GM12892 (cell line): ENCODE results near the gene CELA2B.
"Not testable (repeated sequence)": the region's sequence is repeated elsewhere in the genome, so short reads cannot be mapped to it uniquely, and the experiment has no call there.

ENCODE experiments used
- DNase-seq: peaks from one replicate; pipeline ENCODE4 v3.0.0; 2011; ENCODE audit not compliant: insufficient read length
- FAIRE-seq: peaks from 2 replicates; lab custom pipeline; 2011; peaks lifted over from hg19 to GRCh38; lab: Jason Lieb, UNC
- POLR2A ChIP-seq: IDR thresholded peaks from 2 replicates; pipeline ENCODE4 v1.6.1; 2011; ENCODE audit warnings: low read depth, low read length, control low read depth
- POLR2AphosphoS5 ChIP-seq: IDR thresholded peaks from 2 replicates; pipeline ENCODE4 v1.6.1; 2011; ENCODE audit warnings: low read depth, low read length, control low read depth
- TAF1 ChIP-seq: IDR thresholded peaks from 2 replicates; pipeline ENCODE4 v1.6.1; 2011; ENCODE audit warnings: low read depth, mild to moderate bottlenecking, control low read depth, low read length, borderline replicate concordance

The CELA2B gene

DNA sequence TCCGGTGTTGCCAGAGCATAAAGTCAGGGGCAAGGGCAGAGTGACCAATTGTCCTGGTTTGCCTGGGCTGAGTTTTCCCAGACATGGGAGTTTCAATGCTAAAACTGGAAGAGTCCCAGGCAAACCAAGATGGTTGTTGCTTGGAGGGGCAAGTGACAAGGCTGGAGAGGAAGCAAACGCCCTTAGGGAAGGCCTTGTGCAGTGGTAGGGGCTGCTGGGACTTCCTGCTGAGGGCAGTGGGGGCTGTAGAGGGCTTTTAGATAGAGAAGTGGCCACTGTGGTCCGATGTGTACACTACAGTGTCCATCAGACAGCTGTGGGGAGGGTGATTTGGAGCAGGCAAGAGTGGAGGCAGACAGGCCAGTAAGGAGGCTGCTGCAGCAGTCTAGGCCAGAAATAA is 26.3 kb upstream of the CELA2B start:
- no peak for DNase-seq
- FAIRE-seq, result no peak
- no peak for TF ChIP-seq TAF1
- TF ChIP-seq POLR2A, result no peak
- TF ChIP-seq POLR2AphosphoS5, result no peak

DNA sequence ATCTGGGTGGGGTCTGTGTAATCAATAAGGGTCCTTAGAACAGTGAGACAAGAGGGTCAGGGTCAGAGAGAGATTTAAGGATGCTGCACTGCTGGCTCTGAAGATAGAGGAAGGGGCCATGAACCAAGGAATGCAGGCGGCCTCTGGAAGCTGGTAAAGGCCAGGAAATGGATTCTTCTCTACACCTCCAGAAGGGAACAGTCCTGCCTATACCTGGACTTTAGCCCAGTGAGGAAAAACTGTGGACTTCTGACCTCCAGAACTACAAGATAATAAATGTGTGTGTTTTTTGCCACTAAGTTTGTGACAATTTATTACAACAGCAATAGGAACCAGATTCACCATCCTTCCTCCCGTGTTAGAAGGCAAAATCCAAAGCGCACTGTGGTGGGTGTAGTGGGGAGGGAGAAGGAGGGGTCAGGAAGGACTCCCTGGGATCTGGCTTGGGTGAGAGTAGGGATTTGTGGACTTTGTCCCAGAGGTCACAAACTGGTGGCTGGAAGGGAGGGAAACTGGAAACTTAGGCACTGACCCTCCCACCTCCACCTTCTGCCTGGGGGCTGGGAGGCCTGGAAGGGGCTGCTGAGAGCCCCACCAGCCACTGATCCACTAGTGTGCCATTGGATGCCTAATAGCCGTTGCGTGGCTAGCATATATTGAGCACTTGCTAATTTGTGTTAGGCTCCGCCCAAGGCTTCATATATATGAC is 24.7 kb upstream of the CELA2B start:
- FAIRE-seq, result no peak
- no peak for DNase-seq
- TF ChIP-seq POLR2A (no peak), TAF1 (no peak), POLR2AphosphoS5 (no peak)

DNA sequence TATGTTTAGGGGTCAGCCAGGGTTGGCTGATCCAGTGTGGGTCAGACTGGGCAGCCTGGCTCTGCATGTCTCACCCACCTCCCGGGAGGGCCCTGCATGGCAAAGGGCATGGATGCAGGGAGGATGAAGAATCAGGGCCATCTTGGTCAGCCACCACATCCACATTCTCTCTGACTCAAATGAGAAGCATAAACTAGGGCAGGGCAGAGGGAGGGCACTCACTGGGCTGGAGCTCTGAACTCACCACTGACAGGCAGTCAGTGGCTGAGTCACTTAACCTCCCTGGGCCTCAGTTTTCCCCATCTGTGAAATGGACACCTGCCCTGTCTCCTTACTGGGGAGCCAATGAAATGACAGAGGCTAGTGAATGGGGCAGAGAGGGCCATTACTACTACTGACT is 23.7 kb upstream of the CELA2B start:
- TF ChIP-seq POLR2AphosphoS5 (no peak), TAF1 (no peak), POLR2A (no peak)
- no peak for DNase-seq
- FAIRE-seq, result no peak

DNA sequence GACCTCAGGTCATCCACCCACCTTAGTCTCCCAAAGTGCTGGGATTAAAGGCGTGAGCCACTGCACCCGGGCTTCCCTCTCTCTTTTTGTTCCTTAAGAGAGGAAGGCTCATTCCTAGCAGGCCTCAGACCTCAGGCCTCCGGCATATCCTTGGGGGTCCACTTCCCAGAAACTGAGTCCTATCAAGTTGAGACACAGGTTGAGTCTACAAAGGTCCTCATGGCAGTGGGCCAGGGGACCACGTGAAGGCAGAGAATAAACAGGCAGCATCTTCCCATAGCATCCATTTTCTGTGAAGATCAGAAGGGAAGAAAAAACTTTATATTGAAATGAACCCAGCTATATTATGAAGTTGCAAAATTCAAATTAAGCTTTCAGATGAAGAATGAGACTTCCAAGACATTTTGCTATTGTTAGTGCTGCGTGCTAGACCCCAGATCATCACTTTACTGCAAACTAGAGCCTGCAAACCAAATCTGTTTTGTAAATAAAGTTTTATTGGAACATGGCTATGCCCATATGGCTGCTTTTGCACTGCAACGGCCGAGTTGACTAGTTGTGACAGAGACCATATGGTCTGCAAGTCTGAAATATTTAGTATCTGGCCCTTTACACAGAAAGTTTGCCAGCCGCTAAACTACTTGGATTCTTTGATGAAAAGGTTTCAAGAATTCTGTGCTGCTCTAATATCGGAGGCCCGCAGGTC is 22.9 kb upstream of the CELA2B start:
- no peak for FAIRE-seq
- no peak for DNase-seq
- TF ChIP-seq POLR2AphosphoS5 (no peak), TAF1 (no peak), POLR2A (no peak)

DNA sequence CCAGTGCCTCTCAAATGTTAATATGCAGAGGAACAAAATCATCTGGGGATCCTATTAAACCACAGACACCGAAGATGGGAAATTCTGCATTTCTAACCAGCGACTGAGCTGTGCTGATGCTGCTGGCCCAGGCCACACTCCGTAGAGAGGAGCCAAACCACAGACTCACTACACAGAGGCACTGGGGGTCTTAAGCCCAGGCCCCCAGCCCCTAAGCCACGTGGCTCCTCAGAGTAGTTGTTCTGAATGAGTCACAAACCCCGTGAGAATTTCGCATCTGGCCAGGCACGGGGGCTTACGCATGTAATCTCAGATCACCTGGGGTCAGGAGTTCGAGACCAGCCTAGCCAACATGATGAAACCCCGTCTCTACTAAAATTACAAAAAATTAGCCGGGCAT is 22.2 kb upstream of the CELA2B start:
- DNase-seq (no peak), FAIRE-seq (no peak)
- TF ChIP-seq POLR2AphosphoS5 (no peak), POLR2A (no peak), TAF1 (no peak)

DNA sequence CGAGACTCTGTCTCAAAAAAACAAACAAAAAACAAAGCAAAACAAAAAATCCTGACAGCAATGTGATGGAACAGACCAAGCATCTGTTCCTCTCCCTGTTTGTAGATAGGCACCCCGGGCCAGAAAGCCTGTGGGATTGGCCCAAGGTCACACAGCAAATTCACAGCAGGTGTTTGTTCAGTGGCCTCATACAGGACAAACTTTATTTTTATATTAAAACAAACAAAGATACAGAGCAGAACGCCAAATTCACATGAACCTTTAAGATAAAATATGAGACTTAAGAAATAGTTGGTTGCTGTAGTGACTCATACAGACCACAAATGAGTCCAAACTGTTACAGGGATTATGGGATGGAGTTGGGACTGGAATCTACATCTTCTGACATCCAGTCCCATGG is 21.6 kb upstream of the CELA2B start:
- FAIRE-seq (no peak), DNase-seq (no peak)
- TF ChIP-seq POLR2A (no peak), TAF1 (no peak), POLR2AphosphoS5 (no peak)

DNA sequence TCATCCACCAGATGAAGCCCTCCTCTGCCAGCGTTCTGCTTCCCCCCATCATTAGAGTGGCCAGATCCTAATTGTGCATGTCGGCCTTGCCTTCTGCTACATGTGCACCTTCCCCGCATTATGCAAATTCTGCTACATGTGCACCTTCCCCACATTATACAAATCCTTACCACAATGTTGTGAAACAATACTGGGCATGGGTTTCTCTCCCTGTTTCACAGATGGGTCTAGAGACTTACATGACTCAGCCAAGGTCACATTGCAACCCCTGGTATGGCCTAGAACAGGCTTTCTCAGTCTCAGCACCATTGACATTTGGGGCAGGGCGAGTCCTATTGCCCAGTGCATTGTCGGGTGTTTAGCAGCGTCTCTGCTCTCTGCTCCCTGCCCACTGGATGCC is 20.4 kb upstream of the CELA2B start:
- no peak for DNase-seq
- no peak for FAIRE-seq

DNA sequence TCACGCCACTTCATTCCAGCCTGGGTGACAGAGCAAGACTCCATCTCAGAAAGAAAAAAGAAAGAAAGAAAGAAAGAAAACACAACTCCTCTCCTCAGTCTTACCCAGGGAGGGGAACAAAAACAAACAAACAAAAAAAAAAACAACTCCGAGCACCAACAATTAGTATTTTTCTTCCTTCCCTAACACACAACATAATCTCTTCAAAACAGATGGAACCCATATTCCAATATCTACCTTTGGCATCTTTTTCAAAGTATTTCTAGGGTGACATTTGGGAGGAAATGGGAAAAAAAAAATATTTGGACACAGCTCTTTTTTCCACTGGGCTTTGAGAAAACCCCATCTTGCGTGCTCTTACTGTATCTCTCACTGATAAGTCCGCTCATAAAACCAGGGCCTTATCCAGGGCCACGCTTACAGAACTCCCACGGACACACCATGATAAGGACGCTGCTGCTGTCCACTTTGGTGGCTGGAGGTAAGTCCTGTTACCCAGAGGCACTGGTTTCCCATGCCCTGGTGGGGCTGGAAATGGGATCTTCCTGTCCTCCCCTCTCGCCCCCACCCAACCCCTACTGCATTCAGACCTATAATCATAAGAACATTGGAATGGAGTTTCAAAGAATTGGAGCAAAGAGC is 19.5 kb upstream of the CELA2B start, which contains the start of gene CELA2A:
TSS of gene CELA2A (plus strand) at position 420 of the 642 bp plus-strand sequence. CDS start at position 442, 22 bp downstream.
- no peak for TF ChIP-seq POLR2AphosphoS5
- no peak for TF ChIP-seq TAF1
- no peak for TF ChIP-seq POLR2A
- FAIRE-seq, result no peak
- DNase-seq, result no peak

More for the DNA sequence above, 20.4 kb upstream of the CELA2B start:
- TF ChIP-seq POLR2A (no peak), POLR2AphosphoS5 (no peak), TAF1 (no peak)

DNA sequence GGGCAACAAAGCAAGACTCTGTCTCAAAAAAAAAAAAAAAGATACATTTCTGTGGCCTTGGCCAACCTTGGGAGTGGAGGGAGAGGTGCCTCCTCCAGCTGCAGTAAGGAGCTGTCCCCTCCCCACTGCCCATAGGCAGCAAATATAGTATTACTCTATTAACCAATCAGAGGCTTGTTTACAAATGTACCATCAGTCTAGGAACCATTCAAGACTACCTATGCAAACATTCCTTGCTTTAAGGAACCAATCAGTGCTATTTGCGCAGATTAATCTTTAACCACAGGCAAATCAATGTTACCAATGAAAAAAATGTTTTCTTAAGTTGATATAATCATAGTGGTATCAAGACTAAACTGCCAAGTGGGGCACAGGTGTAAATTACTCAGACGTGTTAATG is 18.3 kb upstream of the CELA2B start:
- DNase-seq (no peak), FAIRE-seq (no peak)
- TF ChIP-seq POLR2A (no peak), TAF1 (no peak)

DNA sequence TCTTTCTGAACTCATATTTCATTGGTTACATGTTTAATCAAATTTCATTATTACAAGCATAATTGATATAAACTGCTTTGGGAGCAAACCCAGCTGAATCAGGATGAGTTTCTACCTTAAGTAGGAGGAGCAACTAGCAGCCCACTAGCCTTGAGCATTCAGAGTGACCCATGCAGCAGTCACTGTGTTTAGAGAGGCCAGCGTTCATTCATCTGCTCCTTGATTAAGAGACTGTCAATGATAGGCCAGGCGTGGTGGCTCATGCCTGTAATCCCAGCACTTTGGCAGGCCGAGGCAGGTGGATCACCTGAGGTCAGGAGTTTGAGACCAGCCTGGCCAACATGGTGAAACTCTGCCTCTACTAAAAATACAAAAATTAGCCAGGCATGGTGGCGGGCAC is 17.5 kb upstream of the CELA2B start:
- FAIRE-seq, DNase-seq: not testable (repeated sequence)

DNA sequence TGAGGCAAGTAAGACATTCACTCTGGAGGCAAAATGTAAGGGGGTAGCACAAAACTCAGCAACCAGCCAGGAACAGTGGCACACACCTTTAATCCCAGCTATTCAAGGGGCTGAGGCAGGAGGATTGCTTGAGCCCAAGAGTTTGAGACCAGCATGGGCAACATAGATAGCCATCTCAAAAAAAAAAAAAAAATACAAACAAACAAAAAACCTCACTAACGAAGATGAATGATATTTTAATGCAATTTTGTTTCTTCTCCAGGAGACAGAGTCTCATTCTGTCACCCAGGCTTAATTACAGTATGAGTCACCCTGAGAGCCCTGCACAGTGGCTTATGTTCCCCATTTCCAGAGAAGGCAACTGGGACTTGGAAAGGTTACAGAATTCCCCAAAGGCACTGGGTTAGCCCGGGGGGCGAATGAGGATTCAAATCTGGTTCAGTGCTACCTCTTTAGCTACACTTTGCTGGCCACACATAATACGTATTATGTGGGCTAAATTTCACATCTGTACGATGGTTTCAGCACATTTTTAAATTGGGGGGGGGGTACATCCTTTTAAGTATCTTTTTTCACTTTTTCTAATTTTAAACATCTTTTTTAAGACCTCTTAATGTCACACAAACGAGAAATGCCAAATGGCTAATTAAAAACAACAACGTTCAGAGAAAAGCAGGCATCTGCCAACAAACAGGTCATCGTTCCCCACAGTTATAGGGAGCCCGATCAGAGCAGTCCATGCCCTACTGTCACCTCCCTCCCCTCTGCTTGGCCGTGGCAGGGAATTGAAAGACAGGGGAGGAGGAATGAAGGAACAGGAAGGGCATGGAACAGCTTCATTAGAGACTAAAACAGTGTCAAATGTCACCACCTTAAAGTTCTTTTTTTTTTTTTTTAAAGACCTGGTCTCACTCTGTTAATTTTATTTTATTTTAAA is 15.9 kb upstream of the CELA2B start:
- FAIRE-seq (no peak), DNase-seq (no peak)
- no peak for TF ChIP-seq POLR2A
- TF ChIP-seq POLR2AphosphoS5, result no peak
- TF ChIP-seq TAF1, result no peak
